AG04450 (cell line): ENCODE results near the gene PDGFA. TPM values are rescaled to one million over a fixed set of nuclear protein-coding genes. Genes with fewer than 3 reads are reported as not detected.

Experiments used
- CTCF ChIA-PET: fragments of 300-600, 350-600 bp; formaldehyde crosslinking; extraction: SDS; loops from one replicate; lab custom pipeline; 2022; ENCODE audit warnings: antibody characterized with exemption, inconsistent platforms; lab: Charles Lee
- POLR2A ChIA-PET: fragments of 350-600 bp; formaldehyde crosslinking; extraction: SDS; loops from one replicate; lab custom pipeline; 2021; ENCODE audit warnings: antibody characterized with exemption, inconsistent platforms; lab: Yijun Ruan, JAX
- DNase-seq: peaks from one replicate; pipeline ENCODE4 v3.0.0-alpha.2; 2011; ENCODE audit warnings: low read depth, low spot score
- H3K27ac ChIP-seq: one replicate; pipeline ENCODE4 v1.5.1; 2012; ENCODE audit warnings: low read depth, low read length, control low read depth
- H3K27me3 ChIP-seq: one replicate; pipeline ENCODE4 v1.6.0; 2012; ENCODE audit warnings: low read length; ENCODE audit not compliant: control insufficient read depth, insufficient read depth
- H3K4me3 ChIP-seq: 2 replicates; pipeline ENCODE4 v1.5.1; 2011; ENCODE audit warnings: mild to moderate bottlenecking, low read depth, low read length, control low read depth
- H3K9me3 ChIP-seq: 2 replicates; pipeline ENCODE4 v1.5.1; 2012; ENCODE audit warnings: low read length; ENCODE audit not compliant: control insufficient read depth, insufficient read depth
- polyA plus RNA-seq: library from polyadenylated mRNA; depleted of rRNA; stranded (reverse); fragments of >200 nt; gene quantifications from 2 replicates; pipeline ENCODE4 v1.2.3, GENCODE V29; 2011
- TF ChIP-seq, protein P1 (sequence below): IDR thresholded peaks from 2 replicates; pipeline ENCODE4 v1.5.1; 2011; ENCODE audit warnings: low read depth, low read length, control low read depth, inconsistent platforms

PDGFA gene
- polyA plus RNA-seq, 1 experiment, result 2.0 TPM

DNA sequence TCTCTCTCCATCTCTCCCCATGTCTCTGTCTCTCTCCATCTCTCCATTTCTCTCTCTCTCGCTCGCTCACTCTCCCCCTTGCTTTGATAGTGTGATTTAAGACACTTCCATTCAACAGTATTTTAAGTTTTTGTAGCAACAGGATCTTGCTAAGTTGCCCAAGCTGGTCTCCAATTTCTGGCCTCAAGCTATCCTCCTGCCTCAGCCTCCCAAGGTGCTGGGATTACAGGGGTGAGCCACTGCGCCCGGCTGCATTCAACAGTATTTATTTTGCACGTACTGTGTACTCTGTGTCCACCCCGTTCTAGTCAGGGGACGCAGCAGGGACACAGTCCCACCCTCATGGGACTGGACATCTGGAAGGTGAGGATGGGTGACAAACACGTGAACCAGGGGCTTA is 14.4 kb upstream of the PDGFA start:
- ChIA-PET CTCF (no interaction called here), POLR2A (no interaction called here)
- Histone ChIP-seq H3K27me3 (peaks cover 17% of the 10 kb centered on the region), H3K4me3 (no peak overlapping the region), H3K27ac (no peak overlapping the region), H3K9me3 (peaks cover 5% of the 10 kb centered on the region; the same call in 1 of the 2 replicates)
- no peak for DNase-seq
- TF ChIP-seq, protein P1, sequence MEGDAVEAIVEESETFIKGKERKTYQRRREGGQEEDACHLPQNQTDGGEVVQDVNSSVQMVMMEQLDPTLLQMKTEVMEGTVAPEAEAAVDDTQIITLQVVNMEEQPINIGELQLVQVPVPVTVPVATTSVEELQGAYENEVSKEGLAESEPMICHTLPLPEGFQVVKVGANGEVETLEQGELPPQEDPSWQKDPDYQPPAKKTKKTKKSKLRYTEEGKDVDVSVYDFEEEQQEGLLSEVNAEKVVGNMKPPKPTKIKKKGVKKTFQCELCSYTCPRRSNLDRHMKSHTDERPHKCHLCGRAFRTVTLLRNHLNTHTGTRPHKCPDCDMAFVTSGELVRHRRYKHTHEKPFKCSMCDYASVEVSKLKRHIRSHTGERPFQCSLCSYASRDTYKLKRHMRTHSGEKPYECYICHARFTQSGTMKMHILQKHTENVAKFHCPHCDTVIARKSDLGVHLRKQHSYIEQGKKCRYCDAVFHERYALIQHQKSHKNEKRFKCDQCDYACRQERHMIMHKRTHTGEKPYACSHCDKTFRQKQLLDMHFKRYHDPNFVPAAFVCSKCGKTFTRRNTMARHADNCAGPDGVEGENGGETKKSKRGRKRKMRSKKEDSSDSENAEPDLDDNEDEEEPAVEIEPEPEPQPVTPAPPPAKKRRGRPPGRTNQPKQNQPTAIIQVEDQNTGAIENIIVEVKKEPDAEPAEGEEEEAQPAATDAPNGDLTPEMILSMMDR, result no peak

DNA sequence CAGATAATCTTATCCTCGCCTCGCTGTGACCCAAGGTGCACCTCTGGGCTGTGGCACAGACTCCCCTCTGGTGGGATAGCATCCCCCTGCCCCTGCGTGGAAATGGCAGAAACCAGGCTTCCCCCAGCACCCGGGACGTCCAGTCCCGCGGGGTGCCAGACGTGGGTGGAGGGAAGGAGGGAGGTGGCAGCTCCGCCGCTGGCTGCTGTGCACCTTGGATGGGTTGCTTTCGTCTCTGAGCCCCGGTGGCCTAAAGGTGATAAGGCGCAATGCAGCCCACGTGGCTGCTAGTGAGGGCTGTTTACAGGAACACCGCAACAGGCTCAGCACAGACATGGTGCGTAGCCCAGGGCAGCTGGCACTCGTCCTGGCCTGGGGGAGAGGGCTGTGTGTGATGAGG is 13.6 kb upstream of the PDGFA start:
- Histone ChIP-seq H3K4me3 (no peak overlapping the region), H3K9me3 (peaks cover 5% of the 10 kb centered on the region; the same call in 1 of the 2 replicates), H3K27ac (no peak overlapping the region), H3K27me3 (peaks cover 17% of the 10 kb centered on the region)
- CTCF ChIA-PET, result no interaction called here
- DNase-seq, result no peak
- POLR2A ChIA-PET, result no interaction called here
- TF ChIP-seq, protein P1, result no peak

DNA sequence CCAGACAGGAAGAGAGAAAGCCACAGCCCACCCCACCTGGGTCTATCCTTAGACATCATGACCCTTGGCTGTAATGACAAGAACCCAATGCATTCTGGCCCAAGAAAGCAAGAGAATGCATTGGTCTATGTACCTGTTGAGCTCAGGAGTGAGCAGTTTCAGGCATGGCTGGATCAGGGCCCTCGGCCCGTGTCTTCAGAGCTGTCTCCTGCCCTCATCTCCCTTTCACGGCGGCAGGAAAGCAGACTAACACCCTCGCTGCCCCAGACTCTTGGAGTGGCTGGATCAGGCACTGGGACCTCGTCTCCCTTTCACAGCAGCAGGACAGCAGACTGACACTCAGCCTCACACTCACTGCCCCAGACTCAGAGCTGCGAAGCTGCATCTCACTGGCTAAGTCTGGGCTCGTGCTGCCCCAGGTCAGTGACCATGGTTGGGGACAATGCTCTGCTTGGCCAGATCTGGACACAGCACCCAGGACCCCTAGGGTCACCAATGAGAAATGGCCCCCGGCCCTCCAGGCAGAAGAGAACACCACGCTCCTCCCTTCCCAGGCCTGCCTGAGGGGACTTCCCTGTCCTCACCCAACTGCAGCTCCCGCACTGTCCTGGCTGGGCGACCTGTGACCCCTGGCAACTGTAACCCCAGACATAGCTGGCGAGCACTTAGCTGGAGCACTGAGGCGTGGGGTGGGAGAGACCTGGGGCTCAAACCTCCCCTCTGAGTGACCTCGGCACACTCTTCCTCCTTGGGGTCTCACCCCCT is 12.9 kb upstream of the PDGFA start:
- DNase-seq, result no peak
- TF ChIP-seq, protein P1, result no peak
- H3K4me3 ChIP-seq, result no peak overlapping the region
- ChIA-PET POLR2A (no interaction called here), CTCF (no interaction called here)
- H3K9me3 ChIP-seq, result peaks cover 5% of the 10 kb centered on the region; the same call in 1 of the 2 replicates
- peaks cover 19% of the 10 kb centered on the region for H3K27me3 ChIP-seq
- no peak overlapping the region for H3K27ac ChIP-seq

DNA sequence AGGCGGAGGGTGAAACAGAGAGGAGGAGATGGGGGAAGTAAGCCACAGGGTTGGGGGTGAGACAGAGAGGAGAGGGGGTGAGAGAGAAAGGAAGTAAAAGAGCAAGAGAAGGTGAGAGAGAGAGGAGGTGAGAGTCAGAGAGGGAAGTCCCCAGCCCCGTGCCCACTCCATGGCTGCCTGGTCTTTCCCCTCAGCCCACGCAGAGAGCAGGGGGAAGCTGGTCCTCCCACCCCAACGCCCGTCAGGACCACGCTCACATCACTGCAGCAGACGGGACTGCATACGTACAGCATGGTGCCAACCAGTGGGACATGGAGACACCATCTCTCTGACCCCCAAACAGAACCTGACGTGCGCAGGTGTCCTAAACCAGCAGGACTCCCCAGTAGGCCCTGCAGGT is 12.1 kb upstream of the PDGFA start:
- no peak for DNase-seq
- Histone ChIP-seq H3K27me3 (peaks cover 20% of the 10 kb centered on the region), H3K9me3 (peaks cover 2% of the 10 kb centered on the region), H3K27ac (no peak overlapping the region), H3K4me3 (no peak overlapping the region)
- TF ChIP-seq, protein P1, result no peak
- ChIA-PET CTCF (no interaction called here), POLR2A (no interaction called here)

DNA sequence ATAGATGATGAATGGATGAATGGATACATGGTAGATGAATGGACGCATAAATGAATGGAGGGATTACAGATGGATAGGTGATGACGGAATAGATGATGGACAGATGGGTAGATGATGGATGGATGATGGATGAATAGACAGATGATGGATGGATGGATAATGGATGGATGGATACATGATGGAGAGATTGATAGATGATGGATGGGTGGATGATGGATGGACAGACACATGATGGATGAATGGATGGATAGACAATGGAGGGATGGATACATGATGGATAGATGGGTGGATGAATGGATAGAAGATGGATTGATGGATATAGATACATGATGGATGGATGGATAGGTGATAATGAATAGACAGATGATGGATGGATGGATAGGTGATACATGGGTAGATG is 8.8 kb upstream of the PDGFA start:
- H3K9me3 ChIP-seq, result peaks cover 12% of the 10 kb centered on the region
- TF ChIP-seq, protein P1, result no peak
- peaks cover 36% of the 10 kb centered on the region for H3K27me3 ChIP-seq
- POLR2A ChIA-PET, result no interaction called here
- CTCF ChIA-PET, result no interaction called here
- DNase-seq, result no peak
- no peak overlapping the region for H3K27ac ChIP-seq
- H3K4me3 ChIP-seq, result no peak overlapping the region
